MM.1S (cell line): Measurements from ENCODE around the gene OR6Y1.

ENCODE experiments used
- EZH2phosphoT487 ChIP-seq: fragments of 300-600 bp; sonication (generic); IDR thresholded peaks from 2 replicates; pipeline ENCODE4 v1.6.1; 2018; ENCODE audit warnings: antibody characterized with exemption, low read length
- TF ChIP-seq, protein P1 (sequence below): fragments of 300-600 bp; sonication (generic); IDR thresholded peaks from 2 replicates; pipeline ENCODE4 v1.5.1; 2016; ENCODE audit warnings: antibody characterized with exemption, low read length, mixed read lengths

DNA sequence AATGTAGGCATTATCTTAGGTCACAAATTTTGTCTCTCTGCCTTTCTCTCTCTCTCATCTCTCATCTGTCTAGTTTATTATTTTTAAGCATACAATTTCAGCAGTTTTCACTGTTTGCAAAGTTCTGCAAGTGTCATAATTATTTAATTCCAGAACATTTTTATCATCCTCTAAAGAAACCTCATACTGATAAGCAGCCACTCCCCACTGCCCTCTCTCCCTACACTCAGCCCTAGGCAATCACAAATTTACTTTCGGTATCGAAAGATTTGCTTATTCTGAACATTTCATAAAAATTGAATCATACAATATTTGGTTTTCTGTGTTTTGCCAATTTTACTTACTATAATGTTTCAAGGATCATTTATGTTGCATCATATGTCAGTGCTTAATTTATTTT lies 16.6 kb downstream of the OR6Y1 start:
- TF ChIP-seq, protein P1, sequence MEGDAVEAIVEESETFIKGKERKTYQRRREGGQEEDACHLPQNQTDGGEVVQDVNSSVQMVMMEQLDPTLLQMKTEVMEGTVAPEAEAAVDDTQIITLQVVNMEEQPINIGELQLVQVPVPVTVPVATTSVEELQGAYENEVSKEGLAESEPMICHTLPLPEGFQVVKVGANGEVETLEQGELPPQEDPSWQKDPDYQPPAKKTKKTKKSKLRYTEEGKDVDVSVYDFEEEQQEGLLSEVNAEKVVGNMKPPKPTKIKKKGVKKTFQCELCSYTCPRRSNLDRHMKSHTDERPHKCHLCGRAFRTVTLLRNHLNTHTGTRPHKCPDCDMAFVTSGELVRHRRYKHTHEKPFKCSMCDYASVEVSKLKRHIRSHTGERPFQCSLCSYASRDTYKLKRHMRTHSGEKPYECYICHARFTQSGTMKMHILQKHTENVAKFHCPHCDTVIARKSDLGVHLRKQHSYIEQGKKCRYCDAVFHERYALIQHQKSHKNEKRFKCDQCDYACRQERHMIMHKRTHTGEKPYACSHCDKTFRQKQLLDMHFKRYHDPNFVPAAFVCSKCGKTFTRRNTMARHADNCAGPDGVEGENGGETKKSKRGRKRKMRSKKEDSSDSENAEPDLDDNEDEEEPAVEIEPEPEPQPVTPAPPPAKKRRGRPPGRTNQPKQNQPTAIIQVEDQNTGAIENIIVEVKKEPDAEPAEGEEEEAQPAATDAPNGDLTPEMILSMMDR, result no peak
- no peak for TF ChIP-seq EZH2phosphoT487
